ENCODE results near the gene EXOC1.

GRCh38 chr4:55949482-55949802 lies 96.0 kb downstream of the EXOC1 start:
- TF ChIP-seq CTCF (IDR thresholded peaks at IDR 0.05; ENCODE audit: low read length) (no peak), EZH2 (IDR thresholded peaks at IDR 0.05; ENCODE audit: borderline replicate concordance, low read length) (no peak)

All from OCI-LY1 (cell line).